Uterus (tissue), 2 donors: Measurements from ENCODE around the gene ADARB2.

Experiments
- CTCF ChIP-seq, 4 experiments: fragments of 200-600 bp in 2 of 4; fragments of 450-650 bp in 2 of 4; sonication (generic) in 2 of 4; IDR thresholded peaks; one replicate each; pipeline ENCODE4 v1.5.1; 2016 to 2019; ENCODE audit warnings: antibody characterized with exemption in 4 of 4, mild to moderate bottlenecking in 2 of 4, moderate library complexity in 1 of 4
- POLR2A ChIP-seq, 2 donors: fragments of 450-650 bp; IDR thresholded peaks; one replicate each; pipeline ENCODE4 v1.6.1; 2016; ENCODE audit warnings: antibody characterized with exemption in 2 of 2, mild to moderate bottlenecking in 1 of 2, moderate library complexity in 1 of 2

GRCh38 chr10:1187855-1188557 is 549.3 kb downstream of the ADARB2 start:
- no peak for TF ChIP-seq CTCF (IDR thresholded peaks at IDR 0.05)
- TF ChIP-seq POLR2A (IDR thresholded peaks at IDR 0.05): no peak
